ENCODE results near the gene SMPX. TPM values are rescaled to one million over a fixed set of nuclear protein-coding genes. Genes with fewer than 3 reads are reported as not detected.

SMPX gene
- polyA plus RNA-seq, 12 donors = 94.9 to 364 (median 300) TPM; not detected in 1

GRCh38 chrX:21718575-21718974 is 39.3 kb downstream of the SMPX start:
- no peak for DNase-seq

DNA sequence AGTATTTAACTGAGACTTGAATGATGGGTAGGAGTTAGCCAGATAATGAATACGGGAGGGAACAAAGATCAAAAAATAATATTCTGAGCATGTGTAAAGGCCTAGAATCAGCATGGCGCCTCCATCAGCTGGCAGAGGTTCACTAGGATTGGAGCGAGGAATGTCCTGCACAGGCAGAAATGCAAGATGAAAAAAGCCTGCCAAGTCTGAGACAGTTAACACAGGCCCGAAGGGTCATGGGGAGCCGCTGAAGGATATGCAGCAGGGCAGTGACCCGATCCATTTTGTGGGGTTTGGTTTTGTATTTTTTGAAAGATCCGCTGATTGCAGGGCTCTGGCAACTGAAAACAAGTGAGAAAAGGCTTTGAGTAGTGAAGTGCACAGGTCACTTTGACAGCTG is 40.1 kb downstream of the SMPX start:
- DNase-seq = no peak

- no peak for DNase-seq
Observed at GRCh38 chrX:21715825-21716224, 42.1 kb downstream of the SMPX start.

- DNase-seq = no peak
Observed at GRCh38 chrX:21715337-21715736, 42.6 kb downstream of the SMPX start.

- DNase-seq = no peak
Observed at GRCh38 chrX:21711848-21712197, 46.1 kb downstream of the SMPX start.

DNA sequence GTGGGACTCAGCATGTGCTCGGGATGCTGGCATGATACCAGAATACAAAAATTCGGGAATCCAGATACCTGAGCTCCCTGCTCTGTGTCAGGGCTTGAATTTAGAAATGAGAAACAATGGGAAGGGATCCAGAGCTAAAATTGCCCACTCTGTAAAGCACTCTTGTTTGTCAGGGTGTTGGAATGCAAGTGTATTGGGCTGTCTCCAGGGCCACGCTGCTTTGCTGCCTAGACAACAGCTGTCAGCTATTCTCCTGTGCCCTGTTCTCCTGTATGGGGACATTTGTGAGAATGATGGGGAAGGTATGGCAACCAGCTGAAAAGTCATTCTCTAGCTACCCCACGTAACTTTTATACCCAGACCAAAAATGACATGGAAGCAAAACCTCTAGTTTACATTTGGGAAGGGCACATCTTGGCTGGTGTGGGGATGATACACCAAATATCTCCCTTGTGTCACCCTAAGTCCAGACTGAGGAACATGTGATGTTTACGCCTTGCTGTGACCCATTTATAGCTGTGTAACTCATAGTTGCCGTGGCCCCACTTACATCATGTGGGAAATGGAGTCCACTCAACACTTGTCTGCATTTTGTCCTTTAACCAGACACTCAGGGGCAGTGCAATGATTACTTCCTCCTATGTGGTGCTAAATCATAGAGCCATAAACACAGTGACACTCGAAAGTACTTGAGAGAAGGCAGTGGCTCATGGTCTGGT is 46.6 kb downstream of the SMPX start:
- DNase-seq = no peak

- DNase-seq = no peak
Observed at GRCh38 chrX:21708116-21708515, 49.8 kb downstream of the SMPX start.

DNA sequence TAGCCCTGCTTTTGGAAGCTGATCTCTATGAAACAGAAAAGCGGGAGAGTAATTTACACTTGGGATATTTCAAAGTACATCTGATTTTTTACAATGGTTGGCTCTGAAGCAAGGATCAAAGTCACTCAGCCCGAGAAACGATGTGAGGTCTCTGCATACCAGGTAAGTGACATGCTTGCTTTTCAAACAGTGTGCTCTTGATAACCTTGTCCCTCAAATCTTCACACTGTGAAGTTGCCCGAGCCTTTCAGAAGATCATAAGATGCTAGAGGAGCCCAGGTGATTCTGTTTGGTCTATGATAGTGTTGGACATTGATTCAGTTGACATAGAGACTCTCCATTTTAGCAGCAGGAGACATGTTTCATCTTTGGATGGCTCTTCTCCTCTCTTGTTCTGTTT is 52.7 kb downstream of the SMPX start:
- DNase-seq = no peak

GRCh38 chrX:21702725-21703124 is 55.2 kb downstream of the SMPX start:
- DNase-seq = no peak

DNA sequence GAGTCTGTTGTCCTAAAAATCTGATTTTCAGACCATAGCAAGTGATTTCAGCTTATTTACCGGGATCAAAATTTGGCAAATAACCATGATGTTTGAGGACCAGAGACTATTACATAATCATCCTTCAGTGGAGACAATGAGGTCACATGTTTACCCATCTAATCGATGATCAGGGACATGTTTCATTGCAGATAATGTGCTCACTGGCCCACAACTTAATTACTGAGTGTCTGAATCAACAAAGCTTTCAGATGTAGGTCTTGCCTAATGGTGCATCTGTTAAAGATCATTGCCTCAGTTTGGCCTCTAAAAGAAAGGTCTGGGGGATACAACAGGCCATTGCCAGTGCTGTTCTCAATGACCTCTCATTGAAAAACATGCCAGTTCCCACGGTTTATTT is 56.9 kb downstream of the SMPX start:
- no peak for DNase-seq

- DNase-seq = no peak
Observed at GRCh38 chrX:21700275-21700674, 57.6 kb downstream of the SMPX start.

- no peak for DNase-seq
Observed at GRCh38 chrX:21699136-21699535, 58.8 kb downstream of the SMPX start.

- DNase-seq = no peak
Observed at GRCh38 chrX:21698272-21698671, 59.6 kb downstream of the SMPX start.

DNA sequence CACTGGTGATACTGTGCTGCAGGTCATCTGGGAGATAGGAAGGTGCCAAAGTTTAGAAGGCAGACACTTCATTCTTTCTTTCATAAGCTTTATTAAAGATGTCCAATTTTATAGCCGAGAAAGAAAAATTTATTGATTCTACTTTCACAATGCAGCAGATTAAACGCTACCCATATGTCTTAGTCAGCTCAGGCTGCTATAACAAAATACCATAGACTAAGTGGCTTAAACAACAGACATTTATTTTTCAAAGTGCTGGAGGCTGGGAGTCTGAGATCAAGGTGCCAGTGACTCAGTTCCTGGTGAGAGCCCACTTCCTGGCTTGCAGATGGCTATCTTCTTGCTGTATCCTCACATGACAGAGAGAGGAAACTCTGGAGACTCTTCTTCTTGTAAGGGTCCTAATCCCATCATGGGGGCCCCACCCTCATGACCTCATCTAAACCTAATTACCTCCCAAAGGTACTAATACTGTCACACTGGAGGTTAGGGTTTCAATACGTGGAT is 66.4 kb downstream of the SMPX start:
- DNase-seq = no peak

- DNase-seq = no peak
Observed at GRCh38 chrX:21683941-21684340, 74.0 kb downstream of the SMPX start.

- DNase-seq = no peak
Observed at GRCh38 chrX:21678048-21678612, 79.8 kb downstream of the SMPX start.

DNA sequence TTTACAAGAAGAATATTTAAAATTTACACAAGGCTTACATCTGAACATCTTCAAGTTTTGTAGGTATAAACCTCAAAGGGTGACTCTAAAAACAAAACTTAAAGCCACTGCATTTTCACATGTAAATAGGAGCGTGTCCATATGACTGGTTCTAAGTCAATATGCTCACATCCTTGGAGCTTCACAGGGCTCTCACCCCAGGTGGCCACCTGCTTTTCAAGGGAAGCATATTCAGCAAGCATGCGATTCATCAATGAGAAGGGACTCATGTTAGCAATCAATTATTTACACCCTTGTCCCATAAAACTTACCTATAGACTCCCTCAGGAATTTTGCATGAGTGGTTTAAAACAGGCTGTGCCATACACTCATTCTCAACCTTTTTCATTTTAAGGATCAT is 82.0 kb downstream of the SMPX start:
- DNase-seq = no peak

DNA sequence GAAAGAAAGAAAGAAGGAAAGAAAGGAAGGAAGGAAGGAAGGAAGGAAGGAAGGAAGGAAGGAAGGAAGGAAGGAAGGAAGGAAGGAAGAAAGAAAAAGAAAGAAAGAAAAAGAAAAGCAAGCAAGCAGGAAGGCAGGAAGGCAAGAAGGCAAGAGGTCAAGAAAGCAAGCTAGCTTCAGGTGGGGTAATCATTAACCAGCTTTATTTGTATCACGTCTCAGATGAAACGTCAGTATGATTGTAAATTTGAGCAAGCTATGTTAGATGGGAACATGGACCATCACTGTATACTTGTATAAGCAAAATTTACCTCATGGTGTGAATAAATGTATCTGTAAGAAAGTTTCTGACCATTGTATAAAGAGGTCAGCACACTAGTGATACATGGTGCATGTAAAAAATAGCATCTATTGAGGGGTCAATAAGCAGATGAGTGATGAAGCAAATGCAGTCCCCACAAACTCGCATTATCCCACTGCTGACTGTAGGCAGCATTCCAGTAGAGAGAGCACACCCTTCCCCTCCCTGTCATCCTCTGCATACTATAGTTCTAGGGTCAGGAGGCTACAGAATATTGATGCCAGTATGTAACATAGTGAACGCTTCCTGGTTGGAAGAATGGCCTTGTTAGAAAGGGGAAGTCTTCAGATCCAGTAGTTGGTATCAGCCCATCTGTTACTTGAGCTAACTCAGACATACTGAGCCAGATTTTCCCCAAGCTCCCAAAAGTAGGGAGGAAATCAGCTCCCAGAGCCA is 83.3 kb downstream of the SMPX start:
- DNase-seq = no peak

DNA sequence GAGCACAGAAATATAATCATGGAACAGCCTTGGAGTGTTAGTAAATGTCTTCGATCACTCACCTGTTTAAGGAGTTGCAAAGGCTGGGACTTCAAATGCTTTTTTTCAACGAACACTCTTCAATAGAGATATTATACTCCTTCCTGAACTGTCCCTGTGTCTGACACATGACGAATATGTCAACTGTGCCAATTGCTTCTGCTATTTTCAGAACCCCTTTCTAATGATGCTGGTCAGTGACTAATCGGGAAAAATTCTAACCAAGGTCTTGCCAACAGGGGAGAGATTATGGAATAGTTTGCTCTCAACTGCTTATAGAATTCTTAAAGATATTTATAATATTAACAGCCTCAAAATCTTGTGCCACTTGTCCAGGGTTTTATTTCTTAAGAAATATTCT is 91.2 kb downstream of the SMPX start:
- no peak for DNase-seq

DNA sequence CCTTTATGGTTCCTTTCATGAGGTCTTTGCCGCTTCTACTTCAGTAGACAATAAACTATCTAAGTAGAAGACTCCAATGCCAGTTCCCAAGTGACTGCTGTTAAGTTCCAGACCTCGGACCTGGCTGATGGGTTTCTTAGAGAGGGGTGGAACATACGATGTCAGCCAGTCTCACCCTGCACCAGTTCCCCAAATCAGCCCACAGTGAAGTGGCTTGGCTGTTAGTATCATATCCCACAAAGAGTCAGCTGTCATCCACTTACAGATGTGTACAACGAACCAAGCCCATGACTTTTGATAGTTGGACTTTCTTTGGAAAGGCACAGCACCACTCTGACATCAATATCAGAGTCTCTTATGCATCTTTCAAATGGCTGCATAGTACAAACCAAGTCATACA is 91.7 kb downstream of the SMPX start:
- DNase-seq = no peak

DNA sequence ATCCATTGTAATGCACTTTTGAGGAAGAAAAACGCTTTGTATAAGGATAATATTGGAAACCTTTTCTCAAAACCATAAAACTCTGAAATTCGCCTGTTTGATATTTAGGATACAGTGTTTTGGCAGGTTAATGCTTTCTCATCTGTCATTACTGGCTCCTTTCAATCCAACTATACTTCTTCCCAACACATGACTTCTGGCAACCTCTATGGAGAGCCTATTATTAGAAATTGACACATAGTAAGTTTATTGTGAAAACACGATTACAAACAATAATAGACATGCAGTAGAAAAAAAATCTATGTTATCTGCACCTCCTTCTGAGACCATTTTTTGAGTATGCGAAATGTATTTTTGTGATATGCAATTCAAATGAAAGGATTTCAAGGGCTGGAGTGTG is 95.2 kb downstream of the SMPX start:
- DNase-seq = no peak

DNA sequence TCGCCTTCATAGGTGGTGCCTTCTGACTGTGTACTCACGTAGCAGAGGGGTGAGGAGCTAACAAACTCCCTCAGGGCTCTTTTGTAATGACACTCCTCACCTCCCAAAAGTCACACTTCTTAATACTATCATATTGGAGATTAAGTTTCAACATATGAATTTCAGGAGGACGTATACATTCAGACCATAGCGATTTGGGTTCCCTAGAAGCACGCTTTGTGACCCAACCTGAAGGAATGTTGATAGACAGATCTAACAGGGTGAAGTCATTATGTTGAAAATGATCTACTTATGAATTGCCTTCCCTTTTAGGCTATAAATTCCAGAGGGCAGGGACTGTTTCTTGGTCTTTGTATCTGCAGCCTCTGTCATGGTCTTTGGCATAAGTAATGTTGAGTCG is 96.6 kb downstream of the SMPX start:
- no peak for DNase-seq

DNA sequence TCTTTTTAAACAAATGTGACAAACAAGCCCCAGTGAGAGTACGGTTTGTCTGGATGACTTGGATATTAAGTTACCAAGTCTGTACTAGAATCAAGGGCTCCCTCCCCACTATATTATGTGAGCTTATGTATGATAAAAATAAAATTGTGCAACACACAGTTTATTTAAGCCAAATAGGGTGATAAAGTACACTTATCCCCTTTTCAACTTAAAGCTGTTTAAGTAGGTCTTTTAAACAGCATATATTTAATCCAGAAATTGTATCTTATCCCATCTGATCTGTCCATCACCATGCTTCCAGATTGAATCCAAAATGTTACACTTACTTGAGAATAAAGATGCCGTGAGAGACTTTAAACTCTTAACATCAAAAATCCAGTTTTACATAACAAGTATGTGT is 97.8 kb downstream of the SMPX start:
- no peak for DNase-seq

Measured in muscle of arm (tissue), 12 donors.